Endothelial cell (in vitro differentiated cells): Measurements from ENCODE around the gene VSTM1. TPM values are rescaled to one million over a fixed set of nuclear protein-coding genes. Genes with fewer than 3 reads are reported as not detected.

ENCODE experiments used
- DNase-seq: peaks from one replicate; pipeline ENCODE4 v3.0.0; 2021; ENCODE audit warnings: low spot score
- H3K27ac Mint-ChIP-seq: one replicate; pipeline ENCODE4 v1.8.0; 2021; ENCODE audit warnings: mixed read lengths, inconsistent platforms; ENCODE audit not compliant: unreplicated experiment
- H3K27me3 Mint-ChIP-seq: one replicate; pipeline ENCODE4 v1.8.0; 2021; ENCODE audit warnings: mild to moderate bottlenecking, moderate library complexity, mixed read lengths, inconsistent platforms; ENCODE audit not compliant: unreplicated experiment
- H3K36me3 Mint-ChIP-seq: one replicate; pipeline ENCODE4 v1.8.0; 2021; ENCODE audit warnings: mild to moderate bottlenecking, low read depth, mixed read lengths, inconsistent platforms; ENCODE audit not compliant: unreplicated experiment
- H3K4me1 Mint-ChIP-seq: one replicate; pipeline ENCODE4 v1.8.0; 2021; ENCODE audit warnings: mild to moderate bottlenecking, mixed read lengths, inconsistent platforms; ENCODE audit not compliant: unreplicated experiment
- H3K4me3 Mint-ChIP-seq: one replicate; pipeline ENCODE4 v1.8.0; 2021; ENCODE audit warnings: mild to moderate bottlenecking, mixed read lengths, inconsistent platforms; ENCODE audit not compliant: unreplicated experiment
- H3K9me3 Mint-ChIP-seq: one replicate; pipeline ENCODE4 v1.8.0; 2021; ENCODE audit warnings: mixed read lengths, inconsistent platforms; ENCODE audit not compliant: unreplicated experiment
- total RNA-seq: library from RNA; stranded (reverse); fragmentation: NEBNext Ultra II Directional; extraction: Animal tissue kit (Norgen Biotek cat#: 25700); gene quantifications from one replicate; pipeline ENCODE4 v1.2.1, GENCODE V29; 2021; ENCODE audit not compliant: unreplicated experiment
- TF ChIP-seq, protein P1 (sequence below): fragments of 200-600 bp; sonication (generic); IDR thresholded peaks from one replicate; pipeline ENCODE4 v1.5.0; 2021; ENCODE audit warnings: antibody characterized with exemption; ENCODE audit not compliant: unreplicated experiment

The VSTM1 gene
- total RNA-seq, 1 donor from 2014 or later: 2.2 TPM

DNA sequence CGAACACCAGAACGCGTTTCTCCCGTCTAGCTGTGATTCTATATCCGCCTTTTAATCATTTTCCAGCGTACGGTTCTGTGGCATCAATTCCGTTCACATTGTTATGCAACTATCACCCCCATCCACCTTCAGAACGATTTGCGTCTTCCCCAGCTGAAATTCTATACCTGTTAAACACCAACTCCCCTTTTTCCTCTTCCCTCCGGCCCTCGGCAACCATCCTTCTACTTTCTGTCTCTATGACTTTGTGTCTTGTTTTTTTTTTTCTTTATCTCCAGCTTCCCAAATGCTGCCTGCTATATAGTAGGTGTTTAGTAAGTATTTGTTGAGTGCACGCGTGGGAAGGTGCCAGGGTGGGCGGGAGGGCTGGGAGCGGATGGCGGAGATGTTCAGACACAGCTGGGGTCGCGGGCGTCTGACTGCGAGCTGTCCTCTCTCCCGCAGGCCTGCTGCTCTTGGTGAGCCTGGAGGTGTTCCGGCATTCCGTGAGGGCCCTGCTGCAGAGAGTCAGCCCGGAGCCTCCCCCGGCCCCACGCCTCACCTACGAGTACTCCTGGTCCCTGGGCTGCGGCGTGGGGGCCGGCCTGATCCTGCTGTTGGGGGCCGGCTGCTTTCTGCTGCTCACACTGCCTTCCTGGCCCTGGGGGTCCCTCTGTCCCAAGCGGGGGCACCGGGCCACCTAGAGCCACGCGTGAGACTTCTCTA, 52.0 kb downstream of the VSTM1 start:
- Mint-ChIP-seq H3K27me3 (peaks cover 4% of the 10 kb centered on the region), H3K9me3 (no peaks in the 10 kb centered on the region), H3K27ac (no peak overlapping the region), H3K36me3 (no peaks in the 10 kb centered on the region), H3K4me3 (no peak overlapping the region), H3K4me1 (peaks cover 5% of the 10 kb centered on the region)
- no peak for DNase-seq
- TF ChIP-seq, protein P1, sequence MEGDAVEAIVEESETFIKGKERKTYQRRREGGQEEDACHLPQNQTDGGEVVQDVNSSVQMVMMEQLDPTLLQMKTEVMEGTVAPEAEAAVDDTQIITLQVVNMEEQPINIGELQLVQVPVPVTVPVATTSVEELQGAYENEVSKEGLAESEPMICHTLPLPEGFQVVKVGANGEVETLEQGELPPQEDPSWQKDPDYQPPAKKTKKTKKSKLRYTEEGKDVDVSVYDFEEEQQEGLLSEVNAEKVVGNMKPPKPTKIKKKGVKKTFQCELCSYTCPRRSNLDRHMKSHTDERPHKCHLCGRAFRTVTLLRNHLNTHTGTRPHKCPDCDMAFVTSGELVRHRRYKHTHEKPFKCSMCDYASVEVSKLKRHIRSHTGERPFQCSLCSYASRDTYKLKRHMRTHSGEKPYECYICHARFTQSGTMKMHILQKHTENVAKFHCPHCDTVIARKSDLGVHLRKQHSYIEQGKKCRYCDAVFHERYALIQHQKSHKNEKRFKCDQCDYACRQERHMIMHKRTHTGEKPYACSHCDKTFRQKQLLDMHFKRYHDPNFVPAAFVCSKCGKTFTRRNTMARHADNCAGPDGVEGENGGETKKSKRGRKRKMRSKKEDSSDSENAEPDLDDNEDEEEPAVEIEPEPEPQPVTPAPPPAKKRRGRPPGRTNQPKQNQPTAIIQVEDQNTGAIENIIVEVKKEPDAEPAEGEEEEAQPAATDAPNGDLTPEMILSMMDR: no peak

DNA sequence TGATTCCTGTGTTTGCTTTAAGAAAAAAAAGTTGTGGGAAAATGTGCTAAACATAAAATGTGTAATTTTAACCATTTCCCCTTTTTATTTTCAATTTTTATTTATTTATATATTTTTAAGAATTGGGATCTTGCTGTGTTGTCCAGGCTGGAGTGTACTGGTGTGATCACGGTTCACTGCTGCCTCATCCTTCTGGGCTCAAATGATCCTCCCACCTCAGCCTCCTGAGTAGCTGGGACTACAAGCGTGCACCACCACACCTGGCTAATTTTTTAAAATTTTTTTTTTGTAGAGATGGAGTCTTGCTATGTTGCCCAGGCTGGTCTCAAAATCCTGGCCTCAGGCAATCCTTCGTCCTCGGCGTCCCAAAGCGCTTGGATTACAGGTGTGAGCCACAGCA, 53.2 kb downstream of the VSTM1 start:
- H3K36me3 Mint-ChIP-seq: no peaks in the 10 kb centered on the region
- H3K9me3 Mint-ChIP-seq: no peaks in the 10 kb centered on the region
- H3K4me1 Mint-ChIP-seq: peaks cover 3% of the 10 kb centered on the region
- TF ChIP-seq, protein P1: no peak
- no peak for DNase-seq
- H3K27ac Mint-ChIP-seq: no peak overlapping the region
- no peak overlapping the region for H3K4me3 Mint-ChIP-seq
- H3K27me3 Mint-ChIP-seq: peaks cover 4% of the 10 kb centered on the region

DNA sequence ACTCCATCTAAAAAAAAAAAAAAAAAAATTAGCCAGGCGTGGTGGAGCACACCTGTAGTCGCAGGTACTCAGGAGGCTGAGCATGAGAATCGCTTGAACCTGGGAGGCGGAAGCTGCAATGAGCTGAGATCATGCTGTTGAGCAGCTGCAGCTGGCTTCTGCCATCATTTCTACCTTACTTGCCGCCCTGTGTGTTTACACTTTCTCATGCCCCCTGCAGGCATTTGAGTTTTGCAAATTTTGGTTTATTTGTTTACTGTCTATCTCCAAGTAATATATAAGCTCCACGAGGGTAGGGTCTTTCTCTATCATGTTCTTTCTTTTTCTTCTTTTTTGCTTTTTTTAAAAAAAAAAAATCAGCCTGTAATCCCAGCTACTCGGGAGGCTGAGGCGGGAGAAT, 54.3 kb downstream of the VSTM1 start:
- H3K9me3 Mint-ChIP-seq: no peaks in the 10 kb centered on the region
- H3K27me3 Mint-ChIP-seq: peaks cover 4% of the 10 kb centered on the region

DNA sequence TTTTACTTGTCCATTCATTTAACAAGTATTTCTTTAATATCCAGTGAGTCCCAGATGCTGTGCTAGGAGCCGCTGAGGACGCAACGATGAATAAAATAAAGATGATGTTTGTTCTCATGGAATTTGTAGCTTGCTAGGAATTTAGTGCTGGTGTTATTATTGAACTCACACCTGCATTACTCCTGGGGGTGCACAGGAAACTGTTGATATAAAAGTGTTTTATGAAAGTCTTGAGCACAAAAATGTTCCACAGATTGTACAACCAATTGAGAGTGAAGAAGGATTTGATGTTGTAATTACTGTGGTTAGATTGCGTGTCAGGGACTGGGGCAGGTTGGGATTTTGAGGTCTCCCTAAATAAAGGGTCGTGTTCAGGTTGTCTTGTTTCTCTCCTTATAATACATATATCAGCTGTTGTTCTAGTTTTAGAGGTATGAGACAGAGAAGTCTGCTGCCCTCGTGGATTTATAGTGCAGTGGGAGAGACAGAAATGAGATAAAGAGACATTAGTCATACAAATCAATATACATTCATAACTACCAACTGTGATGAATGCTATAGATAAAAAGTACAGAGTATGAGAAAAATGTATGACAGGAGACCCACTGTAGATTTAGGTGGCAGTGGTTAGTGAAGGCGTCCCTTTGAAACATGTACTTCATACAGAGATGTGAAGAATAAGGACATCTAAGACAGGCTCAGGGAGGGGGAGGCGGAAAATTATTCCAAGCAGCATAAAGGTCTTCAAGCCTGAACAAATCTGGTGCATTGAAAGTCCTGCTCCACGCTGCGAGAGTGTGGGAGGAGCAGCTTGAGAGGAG, 61.0 kb downstream of the VSTM1 start:
- no peak for DNase-seq
- no peak overlapping the region for H3K27ac Mint-ChIP-seq
- TF ChIP-seq, protein P1: no peak
- H3K4me3 Mint-ChIP-seq: no peak overlapping the region
- peaks cover 3% of the 10 kb centered on the region for H3K27me3 Mint-ChIP-seq
- H3K4me1 Mint-ChIP-seq: no peaks in the 10 kb centered on the region
- H3K9me3 Mint-ChIP-seq: no peaks in the 10 kb centered on the region
- no peaks in the 10 kb centered on the region for H3K36me3 Mint-ChIP-seq

More for the DNA sequence above, 54.3 kb downstream of the VSTM1 start:
- TF ChIP-seq, protein P1: no peak
- no peak for DNase-seq
- Mint-ChIP-seq H3K27ac (no peak overlapping the region), H3K36me3 (no peaks in the 10 kb centered on the region), H3K4me1 (peaks cover 3% of the 10 kb centered on the region), H3K4me3 (no peak overlapping the region)

DNA sequence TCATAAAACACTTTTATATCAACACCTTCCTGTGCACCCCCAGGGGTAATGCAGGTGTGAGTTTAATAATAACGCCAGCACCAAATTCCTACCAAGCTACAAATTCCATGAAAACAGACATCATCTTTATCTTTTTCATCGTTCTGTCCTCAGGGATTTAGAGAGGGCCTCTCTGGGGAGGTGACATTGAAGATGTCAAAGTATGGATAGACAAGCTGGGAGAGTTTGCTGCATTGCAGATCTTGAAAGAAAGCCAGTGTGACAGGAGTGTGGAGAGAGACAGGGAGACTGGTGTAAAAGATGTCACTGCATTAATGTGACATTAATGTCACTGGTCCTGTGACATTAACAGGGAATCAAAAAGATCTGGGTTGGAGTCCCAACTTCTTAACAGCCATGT, 62.2 kb downstream of the VSTM1 start:
- Mint-ChIP-seq H3K36me3 (no peaks in the 10 kb centered on the region), H3K27me3 (peaks cover 3% of the 10 kb centered on the region), H3K4me1 (no peaks in the 10 kb centered on the region), H3K27ac (no peak overlapping the region), H3K4me3 (no peak overlapping the region), H3K9me3 (no peaks in the 10 kb centered on the region)
- no peak for DNase-seq
- TF ChIP-seq, protein P1: no peak
